Measurements from ENCODE around the gene DNAJB6.

Gene DNAJB6

DNA sequence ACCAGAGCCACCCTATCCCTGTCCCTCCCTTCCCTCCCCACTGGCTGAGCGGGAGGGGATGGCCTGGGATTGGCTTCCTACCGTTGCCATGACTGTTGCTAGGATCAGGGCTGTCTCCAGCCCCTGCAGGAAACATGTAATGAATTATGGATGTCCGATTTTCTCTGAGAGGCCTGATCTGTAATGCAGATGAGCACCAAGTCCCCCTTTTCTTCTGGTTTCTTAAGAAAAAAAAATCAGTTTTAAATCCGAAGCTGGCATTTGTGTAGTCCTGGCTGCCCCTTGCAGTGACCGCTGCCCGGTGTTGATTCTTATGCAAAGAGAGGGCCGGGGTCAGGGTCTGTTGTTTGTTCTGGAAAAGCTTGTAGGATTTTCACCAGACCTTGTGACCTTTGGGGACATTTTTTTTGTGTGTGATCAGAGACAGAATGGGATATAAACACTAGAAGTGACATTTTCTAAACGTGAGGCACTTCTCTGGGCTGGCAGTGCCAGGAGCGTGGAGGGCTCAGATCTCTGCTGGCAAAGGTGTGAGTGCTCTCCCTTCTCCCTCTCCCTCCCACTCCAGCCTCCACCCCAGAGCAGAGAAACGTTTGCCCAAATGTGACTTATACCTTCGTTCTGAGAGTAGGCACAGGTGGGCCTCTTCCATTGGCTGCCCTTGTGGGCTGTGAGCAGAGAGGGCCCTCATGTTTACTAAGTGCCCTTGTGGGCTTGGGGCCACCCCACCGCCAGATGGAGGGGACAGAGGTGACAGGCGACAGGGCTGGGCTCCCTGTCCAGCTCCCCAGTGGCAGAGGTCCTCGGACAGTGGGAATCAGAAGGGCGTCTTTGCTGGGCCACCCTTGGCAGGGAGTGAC lies 127.5 kb downstream of the DNAJB6 start:
- no peak for DNase-seq (ENCODE audit: low read depth in 1 of 2, low spot score in 1 of 2)

DNA sequence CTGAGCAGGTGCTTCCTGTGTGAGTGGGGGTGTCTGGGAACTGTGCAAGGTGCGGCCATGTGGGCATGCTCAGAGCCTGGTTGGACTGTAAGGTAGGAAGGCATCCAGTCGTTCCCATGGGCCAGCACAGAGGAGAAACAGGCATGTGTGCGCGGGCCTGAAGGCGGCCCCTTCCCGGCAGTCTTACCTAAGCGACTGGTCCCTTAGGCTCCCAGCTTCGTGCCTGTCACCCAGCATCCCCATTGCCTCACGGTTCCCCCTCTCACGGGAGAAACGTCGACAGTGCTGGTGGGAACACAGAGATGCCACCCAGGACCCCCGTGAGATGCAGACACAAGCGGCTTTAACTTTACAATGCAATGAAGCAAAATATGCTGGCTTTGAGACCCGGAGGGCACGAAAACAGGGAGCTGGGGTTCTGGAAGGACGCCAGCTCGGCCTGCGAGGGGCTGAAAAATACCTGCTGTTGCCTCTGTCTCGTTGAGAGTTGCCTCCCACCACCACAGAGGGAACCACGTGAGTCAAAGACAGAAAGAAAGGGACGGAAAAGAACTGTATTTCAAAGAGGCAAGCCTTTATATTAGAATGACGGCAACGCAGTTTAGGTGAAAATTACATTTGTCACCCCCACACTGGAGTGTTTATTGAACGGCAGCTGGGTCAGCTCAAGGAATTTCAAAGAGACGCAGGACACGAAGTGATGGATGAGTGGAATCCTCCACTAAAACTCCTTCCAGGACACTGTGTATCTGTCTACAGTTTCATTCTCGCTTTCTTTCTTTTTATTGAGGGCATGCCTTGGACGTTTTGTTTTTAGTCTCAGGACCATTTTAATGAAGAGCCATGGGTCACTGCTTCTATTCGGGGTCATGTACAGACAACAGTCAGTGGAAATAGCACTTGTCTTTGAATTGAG lies 128.4 kb downstream of the DNAJB6 start:
- TF ChIP-seq JUND (IDR thresholded peaks at IDR 0.05; ENCODE audit: low read depth), result no peak
- in situ Hi-C loops (cut with HindIII; ENCODE audit: low pct_unique_long_range_greater_than_20kb, low sequenced_read_pairs), result no loop called here
- no peak for DNase-seq (ENCODE audit: low read depth in 1 of 2, low spot score in 1 of 2)

More for the DNA sequence above, 127.5 kb downstream of the DNAJB6 start:
- in situ Hi-C loops (cut with HindIII; ENCODE audit: low pct_unique_long_range_greater_than_20kb, low sequenced_read_pairs), result no loop called here
- TF ChIP-seq JUND (IDR thresholded peaks at IDR 0.05; ENCODE audit: low read depth), result no peak

GRCh38 chr7:157465891-157466866 lies 129.4 kb downstream of the DNAJB6 start:
- no peak for TF ChIP-seq JUND (IDR thresholded peaks at IDR 0.05; ENCODE audit: low read depth)
- in situ Hi-C loops (cut with HindIII; ENCODE audit: low pct_unique_long_range_greater_than_20kb, low sequenced_read_pairs), result no loop called here
- no peak for DNase-seq (ENCODE audit: low read depth in 1 of 2, low spot score in 1 of 2)

- no peak for DNase-seq (ENCODE audit: low read depth in 1 of 2, low spot score in 1 of 2)
- TF ChIP-seq JUND (IDR thresholded peaks at IDR 0.05; ENCODE audit: low read depth), result no peak
- in situ Hi-C loops (cut with HindIII; ENCODE audit: low pct_unique_long_range_greater_than_20kb, low sequenced_read_pairs), result no loop called here
These were observed 130.1 kb downstream of the DNAJB6 start for GRCh38 chr7:157466867-157467261.
